Measurements from ENCODE around the gene ADGRL3.

Gene ADGRL3

GRCh38 chr4:61468024-61468720, 268.0 kb downstream of the ADGRL3 start:
- no peak overlapping the region for H3K4me3 ChIP-seq (ENCODE audit: low read depth, low read length)
- no peak for TF ChIP-seq CTCF (IDR thresholded peaks at IDR 0.05; ENCODE audit: low read depth, low read length)

GRCh38 chr4:61473306-61473705, 273.2 kb downstream of the ADGRL3 start:
- no peak for TF ChIP-seq CTCF (IDR thresholded peaks at IDR 0.05; ENCODE audit: low read depth, low read length)

GRCh38 chr4:61478340-61478739, 278.2 kb downstream of the ADGRL3 start:
- H3K4me3 ChIP-seq (ENCODE audit: low read depth, low read length): no peak overlapping the region
- TF ChIP-seq CTCF (IDR thresholded peaks at IDR 0.05; ENCODE audit: low read depth, low read length): no peak

More at GRCh38 chr4:61473306-61473705, 273.2 kb downstream of the ADGRL3 start:
- H3K4me3 ChIP-seq (ENCODE audit: low read depth, low read length): no peak overlapping the region

DNA sequence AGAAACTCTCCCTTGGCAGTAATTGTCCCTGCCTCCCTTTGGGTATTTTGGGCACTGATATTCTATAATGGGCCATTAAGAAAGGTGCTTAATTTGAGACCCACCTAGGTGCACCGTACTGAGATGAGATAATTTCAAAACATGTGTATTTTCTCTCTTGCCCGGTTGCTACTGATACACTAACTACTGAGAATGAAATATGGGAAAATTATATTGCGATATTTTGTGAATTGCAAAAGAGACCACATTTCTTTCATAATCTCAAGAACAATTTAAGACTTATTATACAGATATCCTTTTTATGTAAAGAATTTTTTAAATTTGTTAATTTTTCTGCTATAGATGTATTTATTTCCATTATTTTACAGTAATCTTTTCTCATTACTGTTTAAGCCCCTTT, 284.9 kb downstream of the ADGRL3 start:
- no peak overlapping the region for H3K4me3 ChIP-seq (ENCODE audit: low read depth, low read length)
- TF ChIP-seq CTCF (IDR thresholded peaks at IDR 0.05; ENCODE audit: low read depth, low read length): no peak

GRCh38 chr4:61489927-61490326, 289.8 kb downstream of the ADGRL3 start:
- H3K4me3 ChIP-seq (ENCODE audit: low read depth, low read length): no peak overlapping the region
- no peak for TF ChIP-seq CTCF (IDR thresholded peaks at IDR 0.05; ENCODE audit: low read depth, low read length)

GRCh38 chr4:61493041-61493440, 292.9 kb downstream of the ADGRL3 start:
- no peak overlapping the region for H3K4me3 ChIP-seq (ENCODE audit: low read depth, low read length)
- no peak for TF ChIP-seq CTCF (IDR thresholded peaks at IDR 0.05; ENCODE audit: low read depth, low read length)

DNA sequence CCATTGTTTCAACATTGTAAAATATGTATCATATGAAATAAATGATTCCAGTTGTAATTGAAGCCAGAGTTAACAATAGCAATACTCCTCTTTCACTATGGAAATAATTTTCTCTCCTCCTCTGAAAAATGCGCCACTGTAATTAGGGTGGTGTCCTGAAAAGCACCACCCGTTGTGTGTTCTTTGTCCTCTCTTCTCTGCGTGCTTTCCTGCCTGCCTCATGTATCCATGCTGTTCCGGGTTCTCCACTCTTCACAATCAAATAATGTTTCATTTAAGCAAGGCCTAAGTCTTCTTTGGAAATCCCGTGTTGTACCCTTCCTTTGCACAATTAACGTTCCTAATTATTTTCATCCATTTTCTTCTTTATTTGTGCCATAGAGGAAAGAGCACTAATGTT, 293.3 kb downstream of the ADGRL3 start:
- H3K4me3 ChIP-seq (ENCODE audit: low read depth, low read length): no peak overlapping the region
- TF ChIP-seq CTCF (IDR thresholded peaks at IDR 0.05; ENCODE audit: low read depth, low read length): no peak

Data from WI38 (cell line).